Ascending aorta (tissue), 2 donors: ENCODE measurements around the gene PROB1. TPM values are rescaled to one million over a fixed set of nuclear protein-coding genes. Genes with fewer than 3 reads are reported as not detected.

Source experiments
- DNase-seq, 2 donors: peaks; one replicate each; pipeline ENCODE4 v3.0.0-alpha.2; 2019; ENCODE audit warnings: low spot score in 2 of 2
- H3K27ac ChIP-seq, 2 donors: fragments of 200-600 bp; sonication (generic); one replicate each; pipeline ENCODE4 v1.5.1; 2016 to 2017; ENCODE audit warnings: mild to moderate bottlenecking in 1 of 2
- H3K27me3 ChIP-seq: fragments of 200-600 bp; sonication (generic); one replicate; pipeline ENCODE4 v1.5.1; 2017
- H3K36me3 ChIP-seq, 2 donors: fragments of 200-600 bp; sonication (generic); one replicate each; pipeline ENCODE4 v1.5.1; 2016
- H3K4me1 ChIP-seq, 2 donors: fragments of 200-600 bp; sonication (generic); one replicate each; pipeline ENCODE4 v1.5.1; 2016 to 2017; ENCODE audit warnings: mild to moderate bottlenecking in 1 of 2
- H3K4me3 ChIP-seq, 2 donors: fragments of 200-600 bp; sonication (generic); one replicate each; pipeline ENCODE4 v1.5.1; 2016 to 2017; ENCODE audit warnings: mild to moderate bottlenecking in 1 of 2
- H3K9me3 ChIP-seq, 2 donors: fragments of 200-600 bp; sonication (generic); one replicate each; pipeline ENCODE4 v1.5.1; 2016
- CTCF ChIP-seq, 3 experiments: fragments of 200-600 bp in 2 of 3; fragments of 450-650 bp in 1 of 3; sonication (generic) in 2 of 3; IDR thresholded peaks; one replicate each; pipeline ENCODE4 v1.5.1; 2016 to 2019; ENCODE audit warnings: antibody characterized with exemption in 3 of 3, mild to moderate bottlenecking in 1 of 3, moderate library complexity in 1 of 3
- intact Hi-C: fragments of 100-400 bp; cut with DNase I; formaldehyde crosslinking; loops from one replicate; pipeline ENCODE4 v1.15.1; 2023
- total RNA-seq: library from RNA; depleted of rRNA; stranded (reverse); fragments of >200 nt; gene quantifications from one replicate; pipeline ENCODE4 v1.1.0, GENCODE V29; 2016

Gene PROB1
- total RNA-seq, 1 donor from 2014 or later: 4.3 TPM

DNA sequence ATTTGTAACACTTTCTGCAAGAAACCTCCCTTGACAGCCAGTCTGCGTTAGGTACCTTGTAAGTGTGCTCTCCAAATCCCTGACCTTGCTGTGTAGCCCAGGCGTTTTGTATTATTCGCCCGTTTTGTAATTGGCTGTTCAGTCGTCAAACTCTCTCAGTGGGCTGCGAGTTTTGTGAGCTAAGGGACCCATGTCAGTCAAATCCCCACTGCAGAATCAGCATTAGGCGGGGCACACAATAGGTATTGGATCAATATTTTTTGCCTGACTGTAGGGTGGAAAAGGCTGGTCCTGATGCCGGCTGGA, 43.8 kb upstream of the PROB1 start:
- H3K9me3 ChIP-seq: no peaks in the 10 kb centered on the region
- peak overlapping the region; percentile 90 to 94 for H3K27ac ChIP-seq
- intact Hi-C loops: loop anchor here (1.0 to 5.0 kb wide), 4 partner anchors 34 to 124 kb away; partner anchors contain the start of genes SPATA24, STING1 and UBE2D2
- peak overlapping the region; percentile 69 to 74 for H3K4me3 ChIP-seq
- DNase-seq: no peak
- H3K36me3 ChIP-seq: peaks cover 0 to 10% of the 10 kb centered on the region in 2 donors
- TF ChIP-seq CTCF (IDR thresholded peaks at IDR 0.05): no peak
- no peaks in the 10 kb centered on the region for H3K27me3 ChIP-seq
- H3K4me1 ChIP-seq: peaks cover 5 to 9% of the 10 kb centered on the region in 2 donors

DNA sequence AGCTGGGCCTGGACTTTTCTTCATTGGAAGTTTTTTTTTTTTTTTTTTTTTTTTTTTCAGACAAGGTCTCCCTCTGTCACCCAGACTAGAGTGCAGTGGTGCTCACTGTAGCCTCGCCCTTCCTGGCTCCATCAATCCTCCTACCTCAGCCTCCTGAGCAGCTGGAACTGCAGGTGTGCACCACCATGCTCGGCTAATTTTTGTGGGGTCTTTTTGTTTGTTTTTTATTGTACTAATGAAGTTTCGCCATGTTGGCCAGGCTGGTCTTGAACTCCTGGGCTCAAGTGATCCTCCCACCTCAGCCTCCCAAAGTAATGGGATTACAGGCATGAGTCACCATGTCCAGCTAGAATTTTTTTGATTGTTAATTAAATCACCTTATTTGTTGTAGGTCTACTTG, 40.8 kb upstream of the PROB1 start:
- intact Hi-C loops: loop anchor here (5.0 kb wide), 1 partner anchor 127 kb away; the partner anchor contains the start of gene UBE2D2

GRCh38 chr5:139431706-139432105, 36.8 kb upstream of the PROB1 start:
- Histone ChIP-seq H3K27me3 (no peaks in the 10 kb centered on the region), H3K27ac (no peak overlapping the region), H3K36me3 (peaks cover 15 to 32% of the 10 kb centered on the region in 2 donors), H3K9me3 (no peaks in the 10 kb centered on the region), H3K4me3 (no peak overlapping the region), H3K4me1 (peaks cover 0 to 2% of the 10 kb centered on the region in 2 donors)
- DNase-seq: no peak
- intact Hi-C loops: no loop called here
- TF ChIP-seq CTCF (IDR thresholded peaks at IDR 0.05): no peak

More for the DNA sequence above, 40.8 kb upstream of the PROB1 start:
- Histone ChIP-seq H3K4me3 (no peak overlapping the region), H3K27ac (no peak overlapping the region), H3K4me1 (peaks cover 5 to 9% of the 10 kb centered on the region in 2 donors), H3K36me3 (peaks cover 4 to 24% of the 10 kb centered on the region in 2 donors), H3K9me3 (no peaks in the 10 kb centered on the region), H3K27me3 (no peaks in the 10 kb centered on the region)
- peak in 1 of 2 donors; percentile 51 for DNase-seq
- TF ChIP-seq CTCF (IDR thresholded peaks at IDR 0.05): no peak

- TF ChIP-seq CTCF (IDR thresholded peaks at IDR 0.05): no peak
- Histone ChIP-seq H3K4me3 (no peak overlapping the region), H3K9me3 (no peaks in the 10 kb centered on the region), H3K36me3 (peaks cover 30 to 43% of the 10 kb centered on the region in 2 donors), H3K4me1 (peaks cover 0 to 6% of the 10 kb centered on the region in 2 donors), H3K27ac (no peak overlapping the region), H3K27me3 (no peaks in the 10 kb centered on the region)
- intact Hi-C loops: no loop called here
- no peak for DNase-seq
Observed at GRCh38 chr5:139430015-139430414, 35.1 kb upstream of the PROB1 start.

GRCh38 chr5:139426203-139426885, 31.4 kb upstream of the PROB1 start:
- Histone ChIP-seq H3K27ac (peak overlapping the region in 1 of 2 donors; percentile 58), H3K9me3 (no peaks in the 10 kb centered on the region), H3K4me1 (peaks cover 0 to 6% of the 10 kb centered on the region in 2 donors), H3K4me3 (no peak overlapping the region), H3K36me3 (peaks cover 39 to 44% of the 10 kb centered on the region in 2 donors), H3K27me3 (no peaks in the 10 kb centered on the region)
- peak in 1 of 2 donors; percentile 68 for DNase-seq
- intact Hi-C loops: loop anchor here (10.0 kb wide), 1 partner anchor 338 kb away; no protein-coding TSS in a partner anchor
- no peak for TF ChIP-seq CTCF (IDR thresholded peaks at IDR 0.05)
